ENCODE data around the gene FOXRED2.

The FOXRED2 gene

DNA sequence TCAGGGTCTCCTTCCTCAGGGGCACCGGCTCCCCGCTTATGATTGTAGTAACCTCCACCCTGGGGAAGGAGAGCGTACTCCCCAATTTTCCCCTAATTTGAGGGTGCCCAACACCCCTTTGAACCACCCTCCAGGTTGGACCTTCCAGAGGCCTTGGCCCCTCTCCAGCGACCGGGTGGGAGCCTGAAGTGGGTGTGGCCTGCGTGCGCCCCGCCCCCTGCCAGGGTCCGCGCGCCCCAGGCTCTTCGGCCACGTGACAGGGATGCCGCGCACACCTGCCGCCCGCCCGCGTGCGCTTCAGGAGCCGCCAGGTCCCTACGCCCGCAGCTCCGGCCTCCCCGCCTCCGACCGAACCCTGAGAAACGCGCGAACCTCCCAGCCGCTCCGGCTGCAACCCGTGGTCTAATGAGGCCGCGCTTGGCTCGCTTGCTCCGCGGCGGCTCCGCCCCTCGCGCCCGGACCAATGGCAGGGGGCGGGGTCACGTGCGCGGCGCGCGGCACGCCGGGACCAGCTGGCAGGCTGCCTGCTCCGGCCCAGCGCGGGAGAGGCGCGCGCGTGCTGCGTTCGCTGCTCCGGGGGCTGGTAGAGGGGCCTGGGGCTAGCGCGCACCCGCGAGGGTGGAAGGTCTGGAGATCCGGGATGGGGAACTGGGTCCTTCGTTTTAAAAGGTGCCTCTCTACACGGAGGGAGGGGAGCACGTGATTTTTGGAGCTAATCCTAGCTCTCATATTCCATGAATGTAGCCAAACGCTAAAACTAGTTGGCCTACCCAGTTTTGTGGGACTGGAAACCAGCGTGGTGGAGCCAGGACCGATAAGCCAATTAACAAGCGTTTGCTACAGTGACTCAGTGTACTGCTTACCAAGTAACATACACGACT, at the start of gene FOXRED2:
TSS of gene FOXRED2 (minus strand) at position 404 of the 881 bp plus-strand sequence. CDS start 618 bp downstream, outside the sequence.
- DNase-seq (ENCODE audit: low read depth): peak; percentile 56
- H3K4me3 ChIP-seq (ENCODE audit: low read length): peak within 1 kb of the TSS; percentile 49
- TF ChIP-seq, protein P1, sequence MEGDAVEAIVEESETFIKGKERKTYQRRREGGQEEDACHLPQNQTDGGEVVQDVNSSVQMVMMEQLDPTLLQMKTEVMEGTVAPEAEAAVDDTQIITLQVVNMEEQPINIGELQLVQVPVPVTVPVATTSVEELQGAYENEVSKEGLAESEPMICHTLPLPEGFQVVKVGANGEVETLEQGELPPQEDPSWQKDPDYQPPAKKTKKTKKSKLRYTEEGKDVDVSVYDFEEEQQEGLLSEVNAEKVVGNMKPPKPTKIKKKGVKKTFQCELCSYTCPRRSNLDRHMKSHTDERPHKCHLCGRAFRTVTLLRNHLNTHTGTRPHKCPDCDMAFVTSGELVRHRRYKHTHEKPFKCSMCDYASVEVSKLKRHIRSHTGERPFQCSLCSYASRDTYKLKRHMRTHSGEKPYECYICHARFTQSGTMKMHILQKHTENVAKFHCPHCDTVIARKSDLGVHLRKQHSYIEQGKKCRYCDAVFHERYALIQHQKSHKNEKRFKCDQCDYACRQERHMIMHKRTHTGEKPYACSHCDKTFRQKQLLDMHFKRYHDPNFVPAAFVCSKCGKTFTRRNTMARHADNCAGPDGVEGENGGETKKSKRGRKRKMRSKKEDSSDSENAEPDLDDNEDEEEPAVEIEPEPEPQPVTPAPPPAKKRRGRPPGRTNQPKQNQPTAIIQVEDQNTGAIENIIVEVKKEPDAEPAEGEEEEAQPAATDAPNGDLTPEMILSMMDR (conservative IDR thresholded peaks at IDR 0.05; ENCODE audit: low read depth, low read length): no peak

DNA sequence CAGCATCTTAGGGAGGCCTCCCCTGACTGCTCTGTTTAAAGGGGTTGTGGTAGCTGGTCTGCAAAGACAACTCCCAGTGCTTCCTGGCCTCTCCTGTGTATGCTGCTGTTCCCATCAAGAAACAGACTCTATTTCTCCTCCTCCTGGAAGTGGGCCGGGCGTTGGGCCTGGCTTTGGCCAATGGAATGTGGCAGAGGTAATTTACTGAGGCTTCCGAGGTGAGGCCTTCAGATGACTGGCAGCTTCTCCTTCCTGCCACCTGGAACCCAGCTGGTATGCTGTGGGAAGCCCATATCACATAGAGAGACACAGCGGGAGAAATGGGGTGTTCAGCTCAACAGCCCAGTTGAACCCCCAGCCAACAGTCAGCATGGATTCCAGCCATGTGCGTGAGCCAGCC, 47.3 kb upstream of the FOXRED2 start:
- TF ChIP-seq, protein P1 (conservative IDR thresholded peaks at IDR 0.05; ENCODE audit: low read depth, low read length): no peak
- no peak overlapping the region for H3K4me3 ChIP-seq (ENCODE audit: low read length)
- no peak for DNase-seq (ENCODE audit: low read depth)

DNA sequence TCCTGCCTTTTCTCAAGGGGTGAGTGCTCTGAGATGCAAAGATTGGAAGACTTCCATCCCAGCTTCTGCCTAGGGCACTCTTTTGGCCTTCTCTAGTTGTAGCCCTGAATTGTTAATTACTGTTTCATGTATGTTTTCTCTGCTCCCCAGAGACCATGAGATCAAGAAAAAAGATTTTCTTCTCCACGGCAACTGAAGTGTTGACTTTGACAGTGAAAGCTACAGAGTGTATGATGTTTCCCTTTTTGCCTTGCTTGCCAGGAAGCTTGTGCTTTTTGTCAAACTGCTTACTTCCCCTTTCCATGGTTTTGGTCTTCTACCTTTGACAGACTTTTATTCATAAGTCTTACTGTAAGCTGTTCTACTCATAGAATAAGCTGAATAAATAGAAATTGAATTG, 45.4 kb upstream of the FOXRED2 start:
- no peak for DNase-seq (ENCODE audit: low read depth)
- TF ChIP-seq, protein P1 (conservative IDR thresholded peaks at IDR 0.05; ENCODE audit: low read depth, low read length): no peak
- H3K4me3 ChIP-seq (ENCODE audit: low read length): no peak overlapping the region

DNA sequence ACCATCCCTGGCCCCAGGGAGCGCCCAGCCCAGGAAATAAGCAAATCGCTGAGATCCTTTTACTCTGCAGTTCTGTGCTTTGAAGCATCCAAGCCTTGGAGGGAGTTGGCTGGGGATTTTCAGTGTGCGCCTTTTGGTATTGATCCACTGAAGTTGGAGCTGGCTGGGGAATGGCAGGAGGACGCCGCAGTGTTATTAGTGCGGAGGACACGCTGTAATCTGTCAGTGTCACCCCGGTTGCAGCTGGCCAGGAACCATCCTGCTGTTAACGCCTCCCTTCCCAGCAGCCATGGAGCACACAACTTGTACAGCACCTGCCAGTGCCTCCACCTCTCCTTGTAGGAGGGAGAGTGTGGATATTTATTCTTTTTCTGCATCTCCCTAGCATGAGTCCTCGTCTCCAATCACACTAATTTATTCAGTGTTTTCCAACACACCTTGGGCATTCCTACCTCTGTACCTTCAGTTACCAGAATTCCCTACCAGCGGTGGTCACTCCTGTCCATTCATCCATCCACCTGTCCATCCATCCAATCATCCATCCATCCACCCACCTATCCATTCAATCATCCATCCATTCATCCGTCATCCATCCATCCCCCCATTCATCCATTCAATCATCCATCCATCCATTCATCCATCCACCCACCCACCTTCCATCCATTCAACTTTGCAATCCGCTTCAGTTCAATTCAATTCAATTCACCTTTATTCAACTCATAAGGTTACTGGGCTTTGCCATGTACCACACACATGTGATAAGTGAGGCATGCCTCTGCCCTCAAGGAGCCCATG, 44.1 kb upstream of the FOXRED2 start:
- DNase-seq (ENCODE audit: low read depth): no peak
- TF ChIP-seq, protein P1 (conservative IDR thresholded peaks at IDR 0.05; ENCODE audit: low read depth, low read length): no peak
- H3K4me3 ChIP-seq (ENCODE audit: low read length): no peak overlapping the region

DNA sequence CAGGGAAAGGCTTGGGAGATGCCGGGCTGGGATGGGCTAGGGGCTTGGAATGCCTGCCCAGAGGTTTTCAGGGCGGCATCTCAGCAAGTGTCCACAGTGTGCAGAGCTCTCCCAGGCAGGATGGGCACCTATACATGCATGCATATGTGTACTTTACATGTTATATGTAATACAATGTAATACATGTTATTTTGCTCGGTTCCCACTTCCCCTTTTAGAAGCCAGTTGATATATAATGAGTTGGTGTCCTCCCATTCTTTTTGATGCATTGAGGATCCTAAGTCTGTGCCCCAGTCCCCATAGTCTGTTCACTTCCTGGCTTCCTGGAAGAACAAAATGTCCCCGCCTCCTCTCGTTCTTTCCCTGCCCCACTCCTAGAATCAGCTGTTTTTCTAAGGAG, 42.2 kb upstream of the FOXRED2 start:
- DNase-seq (ENCODE audit: low read depth): no peak
- no peak overlapping the region for H3K4me3 ChIP-seq (ENCODE audit: low read length)
- TF ChIP-seq, protein P1 (conservative IDR thresholded peaks at IDR 0.05; ENCODE audit: low read depth, low read length): no peak

DNA sequence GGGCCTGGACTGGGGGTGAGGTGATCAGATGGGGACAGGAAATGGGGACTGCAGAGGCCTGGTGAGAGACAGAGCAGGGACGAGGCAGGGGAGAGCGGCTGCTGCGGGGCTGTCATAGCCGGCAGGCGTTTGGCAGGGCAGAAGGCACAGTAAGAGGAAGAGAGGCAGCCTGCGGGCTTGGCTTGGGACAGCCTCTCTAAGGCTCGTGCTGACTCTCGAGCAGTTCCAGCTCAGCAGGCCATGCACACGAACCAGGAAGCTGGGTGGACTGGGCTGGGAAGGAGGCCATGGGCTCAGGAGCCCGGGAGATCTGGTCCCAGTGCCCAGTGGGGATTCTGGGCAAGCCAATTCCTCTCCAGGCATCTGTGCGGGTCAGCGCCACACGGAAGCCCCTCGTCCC, 41.8 kb upstream of the FOXRED2 start:
- DNase-seq (ENCODE audit: low read depth): no peak
- TF ChIP-seq, protein P1 (conservative IDR thresholded peaks at IDR 0.05; ENCODE audit: low read depth, low read length): no peak
- no peak overlapping the region for H3K4me3 ChIP-seq (ENCODE audit: low read length)

Data from retinal pigment epithelial cell (primary cell).